LHCN-M2 (cell line): ENCODE measurements around the gene SSBP4. TPM values are rescaled to one million over a fixed set of nuclear protein-coding genes. Genes with fewer than 3 reads are reported as not detected.

ENCODE experiments used
- DNase-seq: peaks from one replicate; pipeline ENCODE4 v3.0.0-alpha.2; 2012; ENCODE audit warnings: low read depth
- total RNA-seq: library from RNA; depleted of rRNA; stranded (reverse); fragments of >200 nt; gene quantifications from 2 replicates; pipeline ENCODE4 v1.2.3, GENCODE V29; 2014

The SSBP4 gene
- total RNA-seq, 1 experiment from 2014 or later = 64.2 TPM

- DNase-seq = no peak
Measured at GRCh38 chr19:18443831-18444230, 24.6 kb downstream of the SSBP4 start.

- DNase-seq = no peak
Measured at GRCh38 chr19:18444513-18444912, 25.3 kb downstream of the SSBP4 start.

GRCh38 chr19:18445262-18445948, 26.2 kb downstream of the SSBP4 start:
- DNase-seq = no peak

- DNase-seq = no peak
Measured at GRCh38 chr19:18446145-18446810, 27.1 kb downstream of the SSBP4 start.

GRCh38 chr19:18446811-18447359, 27.7 kb downstream of the SSBP4 start:
- DNase-seq = no peak

GRCh38 chr19:18449552-18449951, 30.4 kb downstream of the SSBP4 start:
- DNase-seq = no peak

GRCh38 chr19:18450021-18450930, 31.1 kb downstream of the SSBP4 start:
- DNase-seq = no peak

- peak; percentile 52 for DNase-seq
Measured at GRCh38 chr19:18450931-18451836, 32.0 kb downstream of the SSBP4 start.

GRCh38 chr19:18452386-18452785, 33.2 kb downstream of the SSBP4 start:
- no peak for DNase-seq

GRCh38 chr19:18453269-18454024, 34.2 kb downstream of the SSBP4 start:
- peak; percentile 66 for DNase-seq

GRCh38 chr19:18456279-18456678, 37.1 kb downstream of the SSBP4 start:
- no peak for DNase-seq

- no peak for DNase-seq
Measured at GRCh38 chr19:18456974-18457373, 37.8 kb downstream of the SSBP4 start.

GRCh38 chr19:18457483-18458331, 38.5 kb downstream of the SSBP4 start:
- DNase-seq = no peak

GRCh38 chr19:18460900-18461299, 41.7 kb downstream of the SSBP4 start:
- no peak for DNase-seq

GRCh38 chr19:18461471-18461870, 42.3 kb downstream of the SSBP4 start:
- no peak for DNase-seq

- no peak for DNase-seq
Measured at GRCh38 chr19:18464646-18465045, 45.4 kb downstream of the SSBP4 start.

- no peak for DNase-seq
Measured at GRCh38 chr19:18465214-18465963, 46.2 kb downstream of the SSBP4 start.

- no peak for DNase-seq
Measured at GRCh38 chr19:18465964-18466339, 46.8 kb downstream of the SSBP4 start.
